Measurements from ENCODE around the gene FDX2. TPM values are rescaled to one million over a fixed set of nuclear protein-coding genes. Genes with fewer than 3 reads are reported as not detected.

The FDX2 gene
- total and polyA plus RNA-seq, 2 experiments from 2014 or later, result 24.9 to 49.3 TPM

GRCh38 chr19:10299545-10300458, 16.0 kb downstream of the FDX2 start:
- TF ChIP-seq EZH2 (IDR thresholded peaks at IDR 0.05; ENCODE audit: borderline replicate concordance), result no peak
- TF ChIP-seq, protein P1, sequence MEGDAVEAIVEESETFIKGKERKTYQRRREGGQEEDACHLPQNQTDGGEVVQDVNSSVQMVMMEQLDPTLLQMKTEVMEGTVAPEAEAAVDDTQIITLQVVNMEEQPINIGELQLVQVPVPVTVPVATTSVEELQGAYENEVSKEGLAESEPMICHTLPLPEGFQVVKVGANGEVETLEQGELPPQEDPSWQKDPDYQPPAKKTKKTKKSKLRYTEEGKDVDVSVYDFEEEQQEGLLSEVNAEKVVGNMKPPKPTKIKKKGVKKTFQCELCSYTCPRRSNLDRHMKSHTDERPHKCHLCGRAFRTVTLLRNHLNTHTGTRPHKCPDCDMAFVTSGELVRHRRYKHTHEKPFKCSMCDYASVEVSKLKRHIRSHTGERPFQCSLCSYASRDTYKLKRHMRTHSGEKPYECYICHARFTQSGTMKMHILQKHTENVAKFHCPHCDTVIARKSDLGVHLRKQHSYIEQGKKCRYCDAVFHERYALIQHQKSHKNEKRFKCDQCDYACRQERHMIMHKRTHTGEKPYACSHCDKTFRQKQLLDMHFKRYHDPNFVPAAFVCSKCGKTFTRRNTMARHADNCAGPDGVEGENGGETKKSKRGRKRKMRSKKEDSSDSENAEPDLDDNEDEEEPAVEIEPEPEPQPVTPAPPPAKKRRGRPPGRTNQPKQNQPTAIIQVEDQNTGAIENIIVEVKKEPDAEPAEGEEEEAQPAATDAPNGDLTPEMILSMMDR (IDR thresholded peaks at IDR 0.05; ENCODE audit: poor library complexity), result no peak
- TF ChIP-seq EZH2phosphoT487 (IDR thresholded peaks at IDR 0.05; ENCODE audit: low read depth, severe bottlenecking, unreplicated experiment), result no peak
- Histone ChIP-seq H3K36me3 (replicated peaks; ENCODE audit: insufficient read depth, low read depth) (no peaks in the 10 kb centered on the region), H3K9me2 (replicated peaks; ENCODE audit: insufficient read depth) (no peaks in the 10 kb centered on the region), H4K20me1 (ENCODE audit: insufficient read depth, poor library complexity, severe bottlenecking) (no peaks in the 10 kb centered on the region), H3K9me3 (ENCODE audit: low read depth) (no peaks in the 10 kb centered on the region), H3K4me3 (no peak overlapping the region), H3K27me3 (peaks cover 21% of the 10 kb centered on the region), H3K4me1 (ENCODE audit: insufficient read depth) (peaks cover 9% of the 10 kb centered on the region), H2AFZ (no peak overlapping the region), H3K4me2 (no peak overlapping the region), H3K79me2 (no peaks in the 10 kb centered on the region), H3K27ac (no peak overlapping the region)
- no peak for DNase-seq (ENCODE audit: low spot score)
- WGBS (ENCODE audit: low lambda C conversion rate, missing lambda C conversion rate), result 70% methylated on average over 14 of the region's 14 CpGs

DNA sequence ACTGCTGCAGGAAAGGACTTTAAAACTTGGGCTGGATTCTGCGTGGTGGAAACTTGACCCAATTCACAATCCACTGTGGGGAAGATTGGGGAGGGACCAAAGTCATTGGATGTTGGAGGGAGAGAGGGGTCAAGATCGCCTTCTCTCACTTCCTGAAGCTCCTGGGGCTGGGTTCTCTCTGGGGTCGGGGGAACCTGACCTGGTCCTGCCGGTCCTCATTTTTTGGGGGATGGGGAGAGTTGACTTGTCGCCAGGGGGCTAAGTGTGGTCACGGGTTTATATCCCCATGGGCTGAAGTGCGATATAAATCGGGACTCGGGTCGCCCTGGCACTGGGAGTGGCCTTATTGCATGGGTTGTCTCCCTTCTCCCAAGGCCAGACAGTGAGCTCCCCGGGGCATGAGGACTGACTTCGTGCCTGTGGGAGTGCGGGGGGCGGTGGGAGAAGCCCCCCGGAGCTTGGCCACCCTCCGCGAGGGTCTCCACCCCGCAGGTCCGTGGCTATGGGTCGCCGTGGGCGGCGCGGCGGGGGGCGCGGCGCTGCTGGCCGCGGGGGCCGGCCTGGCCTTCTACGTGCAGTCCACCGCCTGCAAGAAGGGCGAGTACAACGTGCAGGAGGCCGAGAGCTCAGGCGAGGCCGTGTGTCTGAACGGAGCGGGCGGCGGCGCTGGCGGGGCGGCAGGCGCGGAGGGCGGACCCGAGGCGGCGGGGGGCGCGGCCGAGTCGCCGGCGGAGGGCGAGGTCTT, 19.8 kb downstream of the FDX2 start:
- Histone ChIP-seq H2AFZ (no peak overlapping the region), H3K36me3 (replicated peaks; ENCODE audit: insufficient read depth, low read depth) (no peaks in the 10 kb centered on the region), H3K79me2 (no peaks in the 10 kb centered on the region), H3K4me3 (no peak overlapping the region), H3K4me2 (peak overlapping the region; percentile 73), H3K27me3 (peaks cover 59% of the 10 kb centered on the region), H3K27ac (no peak overlapping the region), H3K9me3 (ENCODE audit: low read depth) (no peaks in the 10 kb centered on the region), H3K9me2 (replicated peaks; ENCODE audit: insufficient read depth) (no peaks in the 10 kb centered on the region), H4K20me1 (ENCODE audit: insufficient read depth, poor library complexity, severe bottlenecking) (no peaks in the 10 kb centered on the region), H3K4me1 (ENCODE audit: insufficient read depth) (peaks cover 18% of the 10 kb centered on the region)
- 5% methylated on average over 43 of the region's 58 CpGs for WGBS (ENCODE audit: low lambda C conversion rate, missing lambda C conversion rate)
- DNase-seq (ENCODE audit: low spot score), result no peak
- peak; percentile 77 for TF ChIP-seq EZH2 (IDR thresholded peaks at IDR 0.05; ENCODE audit: borderline replicate concordance)
- TF ChIP-seq EZH2phosphoT487 (IDR thresholded peaks at IDR 0.05; ENCODE audit: low read depth, severe bottlenecking, unreplicated experiment), result no peak

DNA sequence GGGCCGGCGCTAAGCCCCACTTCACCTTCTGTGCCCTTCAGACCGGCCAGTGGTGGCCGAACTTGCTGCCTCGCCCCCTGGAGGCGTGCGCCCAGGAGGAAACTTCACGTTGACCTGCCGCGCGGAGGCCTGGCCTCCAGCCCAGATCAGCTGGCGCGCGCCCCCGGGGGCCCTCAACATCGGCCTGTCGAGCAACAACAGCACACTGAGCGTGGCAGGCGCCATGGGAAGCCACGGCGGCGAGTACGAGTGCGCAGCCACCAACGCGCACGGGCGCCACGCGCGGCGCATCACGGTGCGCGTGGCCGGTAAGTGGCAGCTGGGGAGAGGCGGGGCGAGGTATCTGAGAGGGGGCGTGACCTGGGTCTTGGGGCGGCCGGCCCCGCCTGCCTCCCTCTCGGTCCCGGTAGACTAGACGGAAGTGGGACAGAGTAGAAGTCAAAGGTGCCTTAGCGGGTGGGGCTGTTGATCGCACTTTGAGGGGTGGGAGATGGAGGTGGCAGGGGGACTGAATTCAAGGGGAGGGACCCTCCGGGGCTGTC, 20.4 kb downstream of the FDX2 start:
- Histone ChIP-seq H3K4me1 (ENCODE audit: insufficient read depth) (peaks cover 23% of the 10 kb centered on the region), H4K20me1 (ENCODE audit: insufficient read depth, poor library complexity, severe bottlenecking) (no peaks in the 10 kb centered on the region), H3K27me3 (peaks cover 66% of the 10 kb centered on the region), H3K27ac (no peak overlapping the region), H2AFZ (no peak overlapping the region), H3K4me3 (no peak overlapping the region), H3K9me3 (ENCODE audit: low read depth) (no peaks in the 10 kb centered on the region), H3K79me2 (no peaks in the 10 kb centered on the region), H3K4me2 (peak overlapping the region; percentile 73), H3K36me3 (replicated peaks; ENCODE audit: insufficient read depth, low read depth) (no peaks in the 10 kb centered on the region), H3K9me2 (replicated peaks; ENCODE audit: insufficient read depth) (no peaks in the 10 kb centered on the region)
- WGBS (ENCODE audit: low lambda C conversion rate, missing lambda C conversion rate), result 8% methylated on average over 47 of the region's 48 CpGs
- TF ChIP-seq EZH2 (IDR thresholded peaks at IDR 0.05; ENCODE audit: borderline replicate concordance) (peak; percentile 96), EZH2phosphoT487 (IDR thresholded peaks at IDR 0.05; ENCODE audit: low read depth, severe bottlenecking, unreplicated experiment) (peak; percentile 55)
- TF ChIP-seq, protein P1 (IDR thresholded peaks at IDR 0.05; ENCODE audit: poor library complexity), result peak; percentile 8
- no peak for DNase-seq (ENCODE audit: low spot score)
